Sigmoid colon (tissue), 7 donors: ENCODE measurements around the gene LIPG. TPM values are rescaled to one million over a fixed set of nuclear protein-coding genes. Genes with fewer than 3 reads are reported as not detected.

Experiments
- DNase-seq: peaks from one replicate; pipeline ENCODE4 v3.0.0-alpha.2; 2019
- H3K27ac ChIP-seq, 4 donors: fragments of 200-600 bp; sonication (generic); one replicate each; pipeline ENCODE4 v1.5.1; 2016 to 2019; ENCODE audit warnings: mild to moderate bottlenecking in 1 of 4
- H3K27me3 ChIP-seq, 3 donors: fragments of 200-600 bp; sonication (generic); one replicate each; pipeline ENCODE4 v1.5.1; 2019; ENCODE audit warnings: mild to moderate bottlenecking in 1 of 3
- H3K36me3 ChIP-seq, 4 donors: fragments of 200-600 bp; sonication (generic); one replicate each; pipeline ENCODE4 v1.5.1; 2016 to 2019
- H3K4me1 ChIP-seq, 4 donors: fragments of 200-600 bp; sonication (generic); one replicate each; pipeline ENCODE4 v1.5.1; 2017 to 2019
- H3K4me3 ChIP-seq, 4 donors: fragments of 200-600 bp; sonication (generic); one replicate each; pipeline ENCODE4 v1.5.1; 2017 to 2019; ENCODE audit warnings: mild to moderate bottlenecking in 2 of 4, moderate library complexity in 1 of 4
- H3K9me3 ChIP-seq, 4 donors: fragments of 200-600 bp in 3 of 4; sonication (generic) in 3 of 4; one replicate each; pipeline versions ENCODE4 v1.5.1 to v1.6.1; 2013 to 2019
- CTCF ChIP-seq, 4 experiments: fragments of 450-650 bp in 3 of 4; fragments of 200-600 bp in 1 of 4; IDR thresholded peaks; one replicate each; pipeline ENCODE4 v1.5.1; 2016 to 2019; ENCODE audit warnings: antibody characterized with exemption in 4 of 4, mild to moderate bottlenecking in 3 of 4, moderate library complexity in 2 of 4
- EP300 ChIP-seq, 4 donors: sonication (generic); formaldehyde crosslinking; IDR thresholded peaks; one replicate each; pipeline ENCODE4 v1.6.1; 2017; ENCODE audit warnings: antibody characterized with exemption in 4 of 4
- POLR2A ChIP-seq, 2 donors: fragments of 450-650 bp; IDR thresholded peaks; one replicate each; pipeline ENCODE4 v1.6.1; 2016; ENCODE audit warnings: antibody characterized with exemption in 2 of 2, mild to moderate bottlenecking in 2 of 2, moderate library complexity in 2 of 2
- POLR2AphosphoS5 ChIP-seq, 4 donors: sonication (generic); formaldehyde crosslinking; IDR thresholded peaks; one replicate each; pipeline ENCODE4 v1.6.1; 2017; ENCODE audit warnings: antibody characterized with exemption in 4 of 4
- WGBS, 2 donors: extraction: QIAGEN DNeasy Blood & Tissue Kit; methylation state at CpG; one replicate each; pipeline ENCODE4 v1.1.7; 2013; 5-methylcytosine and 5-hydroxymethylcytosine counted together
- intact Hi-C: fragments of 100-400 bp; cut with DNase I; formaldehyde crosslinking; loops from one replicate; pipeline ENCODE4 v1.15.1; 2023
- polyA plus RNA-seq, 3 donors: library from polyadenylated mRNA; stranded (reverse); fragments of 200-250 nt; gene quantifications; one replicate each; pipeline ENCODE4 v1.2.3, GENCODE V29; 2013
- total RNA-seq, 4 donors: library from RNA; depleted of rRNA; stranded (reverse); fragments of >200 nt; gene quantifications; one replicate each; pipeline ENCODE4 v1.1.0, GENCODE V29; 2016
- donor health status: healthy with polysubstance abuse.
- donor health status: Bipolar disorder and iron deficiency.
- donor health status: healthy.

LIPG gene
- total and polyA plus RNA-seq, 7 donors = under 0.01 to 21.9 (median 2.4) TPM

- no peaks in the 10 kb centered on the region for H3K27me3 ChIP-seq
- no peaks in the 10 kb centered on the region for H3K36me3 ChIP-seq
- WGBS, 2 donors = 89 to 94% methylated on average over 7 of the region's 7 CpGs
- H3K9me3 ChIP-seq = no peaks in the 10 kb centered on the region
- no peak overlapping the region for H3K27ac ChIP-seq
- DNase-seq = no peak
- intact Hi-C loops = no loop called here
- H3K4me1 ChIP-seq = peaks cover 0 to 27% (median 23%) of the 10 kb centered on the region in 4 donors
- TF ChIP-seq POLR2A (IDR thresholded peaks at IDR 0.05) (no peak), CTCF (IDR thresholded peaks at IDR 0.05) (no peak), EP300 (IDR thresholded peaks at IDR 0.05) (no peak), POLR2AphosphoS5 (IDR thresholded peaks at IDR 0.05) (no peak)
- H3K4me3 ChIP-seq = no peak overlapping the region
Observed at GRCh38 chr18:49619801-49620200, 57.9 kb downstream of the LIPG start.

- DNase-seq = no peak
- Histone ChIP-seq H3K4me1 (peaks cover 0 to 27% (median 23%) of the 10 kb centered on the region in 4 donors), H3K36me3 (no peaks in the 10 kb centered on the region), H3K9me3 (no peaks in the 10 kb centered on the region), H3K27me3 (no peaks in the 10 kb centered on the region), H3K27ac (no peak overlapping the region), H3K4me3 (no peak overlapping the region)
- intact Hi-C loops = no loop called here
- TF ChIP-seq CTCF (IDR thresholded peaks at IDR 0.05) (no peak), EP300 (IDR thresholded peaks at IDR 0.05) (no peak), POLR2A (IDR thresholded peaks at IDR 0.05) (no peak), POLR2AphosphoS5 (IDR thresholded peaks at IDR 0.05) (no peak)
- WGBS, 2 donors = 61 to 93% methylated on average over 3 of the region's 3 CpGs
Observed at GRCh38 chr18:49621301-49621700, 59.4 kb downstream of the LIPG start.

- no peak for DNase-seq
- no peak overlapping the region for H3K27ac ChIP-seq
- H3K36me3 ChIP-seq = no peaks in the 10 kb centered on the region
- whole genome bisulfite sequencing, 2 donors = 66 to 78% methylated on average over 12 of the region's 12 CpGs
- H3K9me3 ChIP-seq = no peaks in the 10 kb centered on the region
- no peak for TF ChIP-seq EP300 (IDR thresholded peaks at IDR 0.05)
- no peak for TF ChIP-seq CTCF (IDR thresholded peaks at IDR 0.05)
- TF ChIP-seq POLR2A (IDR thresholded peaks at IDR 0.05) = no peak
- no peak for TF ChIP-seq POLR2AphosphoS5 (IDR thresholded peaks at IDR 0.05)
- H3K27me3 ChIP-seq = no peaks in the 10 kb centered on the region
- intact Hi-C loops = no loop called here
- no peak overlapping the region for H3K4me3 ChIP-seq
- H3K4me1 ChIP-seq = peaks cover 0 to 27% (median 23%) of the 10 kb centered on the region in 4 donors
Observed at GRCh38 chr18:49621717-49622351, 60.0 kb downstream of the LIPG start.

GRCh38 chr18:49623571-49623970 lies 61.7 kb downstream of the LIPG start:
- no peak for DNase-seq

More at GRCh38 chr18:49623571-49623970, 61.7 kb downstream of the LIPG start:
- WGBS, 2 donors = 94 to 98% methylated on average over 6 of the region's 6 CpGs
- H3K4me3 ChIP-seq = no peak overlapping the region
- intact Hi-C loops = no loop called here
- H3K27me3 ChIP-seq = no peaks in the 10 kb centered on the region
- no peak for TF ChIP-seq CTCF (IDR thresholded peaks at IDR 0.05)
- no peak for TF ChIP-seq POLR2A (IDR thresholded peaks at IDR 0.05)
- no peak for TF ChIP-seq POLR2AphosphoS5 (IDR thresholded peaks at IDR 0.05)
- TF ChIP-seq EP300 (IDR thresholded peaks at IDR 0.05) = no peak
- H3K9me3 ChIP-seq = no peaks in the 10 kb centered on the region
- peaks cover 0 to 14% (median 11%) of the 10 kb centered on the region in 4 donors for H3K4me1 ChIP-seq
- no peak overlapping the region for H3K27ac ChIP-seq
- H3K36me3 ChIP-seq = no peaks in the 10 kb centered on the region
